HepG2 (cell line): ENCODE measurements around the gene SLU7. TPM values are rescaled to one million over a fixed set of nuclear protein-coding genes. Genes with fewer than 3 reads are reported as not detected.

Experiments
- ATAC-seq: fragments of 200-7000 bp; cut with Tn5 transposase; 3 replicates; pipeline ENCODE4 v1.9.1; 2020; ENCODE audit warnings: mild to moderate bottlenecking, moderate library complexity
- BruUV-seq: library from RNA; stranded (reverse); fragments of 400-500 nt; replicated peaks from 2 replicates; lab custom pipeline; 2021; lab: Mats Ljungman, UMichigan
- CTCF ChIA-PET: fragments of 300-600 bp; formaldehyde crosslinking; extraction: SDS; loops from one replicate; lab custom pipeline; 2021; ENCODE audit warnings: low total read pairs, inconsistent platforms, low intra/inter-chr PET ratio; lab: Yijun Ruan, JAX
- POLR2A ChIA-PET: fragments of 350-600 bp; sonication (Branson Sonifier 250); formaldehyde crosslinking; loops from one replicate; lab custom pipeline; 2020; ENCODE audit warnings: antibody characterized with exemption, inconsistent platforms; lab: Yijun Ruan, JAX
- DNase-seq: peaks from one replicate; pipeline ENCODE4 v3.0.0-alpha.2; 2015; ENCODE audit warnings: low spot score
- FAIRE-seq: peaks from 3 replicates; lab custom pipeline; 2011; peaks lifted over from hg19 to GRCh38; lab: Jason Lieb, UNC
- H2AFZ ChIP-seq: one replicate; pipeline ENCODE4 v1.6.1; 2011; ENCODE audit warnings: low read length, inconsistent platforms
- H3K27ac ChIP-seq: fragments of 300-600 bp; 3 replicates; pipeline ENCODE4 v1.8.0; 2011; ENCODE audit warnings: mixed run types, mild to moderate bottlenecking, mixed read lengths, low read length, inconsistent platforms; ENCODE audit not compliant: insufficient read depth; ENCODE audit errors: extremely low read length
- H3K27me3 ChIP-seq, 2 experiments: fragments of 200-600 bp in 1 of 2; 2 replicates in 1 of 2; 3 replicates in 1 of 2; pipeline versions ENCODE4 v1.6.0 to v1.8.0; 2011; ENCODE audit warnings: low read length in 2 of 2, mild to moderate bottlenecking in 2 of 2, moderate library complexity in 2 of 2, inconsistent platforms in 1 of 2; ENCODE audit not compliant: insufficient read depth in 2 of 2, control insufficient read depth in 1 of 2
- H3K36me3 ChIP-seq, 2 experiments: fragments of 200-600 bp in 1 of 2; replicated peaks in 1 of 2; 2 replicates in 1 of 2; 3 replicates in 1 of 2; pipeline versions ENCODE4 v1.5.1 to v1.8.0; 2011; ENCODE audit warnings: low read length in 2 of 2, inconsistent platforms in 1 of 2; ENCODE audit not compliant: insufficient read depth in 2 of 2, control insufficient read depth in 1 of 2
- H3K4me1 ChIP-seq: 2 replicates; pipeline ENCODE4 v1.5.1; 2012; ENCODE audit warnings: low read length, inconsistent platforms; ENCODE audit not compliant: insufficient read depth
- H3K4me2 ChIP-seq: 2 replicates; pipeline ENCODE4 v1.6.0; 2011; ENCODE audit warnings: low read depth, low read length, inconsistent platforms
- H3K4me3 ChIP-seq, 3 experiments: fragments of 200-600 bp in 1 of 3; sonication (generic), shearing (Covaris generic) in 1 of 3; replicated peaks in 1 of 3; 2 replicates each; pipeline ENCODE4 v1.5.1; 2011 to 2016; ENCODE audit warnings: low read length in 3 of 3, inconsistent platforms in 2 of 3, low read depth in 2 of 3, mild to moderate bottlenecking in 2 of 3, control low read depth in 1 of 3, mixed read lengths in 1 of 3; ENCODE audit not compliant: insufficient read depth in 1 of 3
- H3K79me2 ChIP-seq: one replicate; pipeline ENCODE4 v1.6.1; 2011; ENCODE audit warnings: low read length, inconsistent platforms; ENCODE audit not compliant: insufficient read depth
- H3K9ac ChIP-seq: 2 replicates; pipeline ENCODE4 v1.6.0; 2011; ENCODE audit warnings: mild to moderate bottlenecking, low read depth, low read length, inconsistent platforms; ENCODE audit not compliant: insufficient read depth
- H3K9me3 ChIP-seq: 2 replicates; pipeline ENCODE4 v1.5.1; 2012; ENCODE audit warnings: mild to moderate bottlenecking, low read length
- H4K20me1 ChIP-seq: 2 replicates; pipeline ENCODE4 v1.6.0; 2011; ENCODE audit warnings: inconsistent platforms, mild to moderate bottlenecking, low read length, moderate library complexity; ENCODE audit not compliant: insufficient read depth
- GMEB2 ChIP-seq: IDR thresholded peaks from 2 replicates; pipeline ENCODE4 v1.6.1; 2016; ENCODE audit warnings: missing biosample characterization, missing genetic modification reagents, low read depth
- HMG20B ChIP-seq: conservative IDR thresholded peaks from 2 replicates; pipeline ENCODE4 v1.6.1; 2016; ENCODE audit warnings: missing genetic modification reagents, missing compliant biosample characterization
- HNF4A ChIP-seq: sonication (generic); formaldehyde crosslinking; IDR thresholded peaks from 2 replicates; pipeline ENCODE4 v1.4.0; 2020; ENCODE audit warnings: missing genetic modification reagents
- MBD4 ChIP-seq: IDR thresholded peaks from 2 replicates; pipeline ENCODE4 v1.6.1; 2012; ENCODE audit warnings: low read length, inconsistent platforms, borderline replicate concordance
- MXD3 ChIP-seq: IDR thresholded peaks from 2 replicates; pipeline ENCODE4 v1.6.1; 2016; ENCODE audit warnings: mild to moderate bottlenecking, missing biosample characterization, missing genetic modification reagents
- PAF1 ChIP-seq: IDR thresholded peaks from 2 replicates; pipeline ENCODE4 v1.6.1; 2016; ENCODE audit warnings: missing genetic modification reagents, missing compliant biosample characterization
- PCBP1 ChIP-seq: fragments of 200-400 bp; formaldehyde crosslinking; IDR thresholded peaks from 2 replicates; pipeline ENCODE4 v1.6.1; 2017; ENCODE audit warnings: mild to moderate bottlenecking, low read depth, low read length, borderline replicate concordance
- SP1 ChIP-seq, 2 experiments: fragments of 450-650 bp in 1 of 2; sonication (generic) in 1 of 2; formaldehyde crosslinking in 1 of 2; IDR thresholded peaks; 2 replicates each; pipeline versions ENCODE4 v1.4.0 to v1.6.1; 2016 to 2020; ENCODE audit warnings: missing genetic modification reagents in 1 of 2
- ZBTB25 ChIP-seq: IDR thresholded peaks from 2 replicates; pipeline ENCODE4 v1.6.1; 2018; ENCODE audit warnings: missing genetic modification reagents
- ZBTB38 ChIP-seq: sonication (generic); formaldehyde crosslinking; IDR thresholded peaks from 2 replicates; pipeline ENCODE4 v1.5.1; 2020; ENCODE audit warnings: mild to moderate bottlenecking, missing genetic modification reagents
- ZFP82 ChIP-seq: sonication (generic); formaldehyde crosslinking; IDR thresholded peaks from 2 replicates; pipeline ENCODE4 v1.5.1; 2020; ENCODE audit warnings: mild to moderate bottlenecking, missing genetic modification reagents, borderline replicate concordance
- ZNF33A ChIP-seq: sonication (generic); formaldehyde crosslinking; IDR thresholded peaks from 2 replicates; pipeline ENCODE4 v1.5.1; 2020; ENCODE audit warnings: missing genetic modification reagents, mild to moderate bottlenecking, moderate library complexity, borderline replicate concordance
- ZNF343 ChIP-seq: sonication (generic); formaldehyde crosslinking; IDR thresholded peaks from 2 replicates; pipeline ENCODE4 v1.4.0; 2020; ENCODE audit warnings: mild to moderate bottlenecking, missing genetic modification reagents
- ZNF737 ChIP-seq: sonication (generic); formaldehyde crosslinking; IDR thresholded peaks from 2 replicates; pipeline ENCODE4 v1.5.0; 2020; ENCODE audit warnings: missing genetic modification reagents, mild to moderate bottlenecking, borderline replicate concordance
- ZNF790 ChIP-seq: sonication (generic); formaldehyde crosslinking; IDR thresholded peaks from 2 replicates; pipeline ENCODE4 v1.8.0; 2022; ENCODE audit warnings: missing genetic modification reagents, mild to moderate bottlenecking, borderline replicate concordance
- in situ Hi-C: cut with HindIII; loops from 2 replicates; pipeline ENCODE4 v1.10.0; 2017; ENCODE audit warnings: low pct_unique_long_range_greater_than_20kb; ENCODE audit not compliant: extremely low pct_ligation_motif_present
- intact Hi-C: fragments of 100-400 bp; cut with micrococcal nuclease; formaldehyde crosslinking; loops from one replicate; pipeline ENCODE4 v1.10.0; 2022; ENCODE audit not compliant: unreplicated experiment
- polyA plus RNA-seq, 8 experiments: library from polyadenylated mRNA; depleted of rRNA in 3 of 8; stranded (reverse) in 7 of 8; unstranded in 1 of 8; fragments of >200 nt; fragmentation: Illumina TruSeq in 4 of 8; extraction: Trizol in 4 of 8; gene quantifications; 2 replicates each; pipeline versions ENCODE4 v1.2.1 to v1.2.3, GENCODE V29; 2011 to 2016; ENCODE audit warnings: low read depth in 4 of 8, missing spikeins in 1 of 8, mixed read lengths in 1 of 8; ENCODE audit not compliant: insufficient read depth in 1 of 8
- total RNA-seq, 5 experiments: library from RNA; depleted of rRNA; stranded (reverse); fragments of >200 nt; fragmentation: Illumina TruSeq; extraction: Trizol; gene quantifications; 2 replicates each; pipeline ENCODE4 v1.2.3, GENCODE V29; 2016; ENCODE audit warnings: low read depth in 1 of 5
- TF ChIP-seq, protein P1 (sequence below): IDR thresholded peaks from 2 replicates; pipeline ENCODE4 v1.6.1; 2016; ENCODE audit warnings: missing genetic modification reagents, missing compliant biosample characterization

SLU7 gene
- total and polyA plus RNA-seq, 2 of the 13 experiments (the other 11 are each of a cell fraction or from before 2014, with no cell fraction given): 24.0 to 39.2 TPM

DNA sequence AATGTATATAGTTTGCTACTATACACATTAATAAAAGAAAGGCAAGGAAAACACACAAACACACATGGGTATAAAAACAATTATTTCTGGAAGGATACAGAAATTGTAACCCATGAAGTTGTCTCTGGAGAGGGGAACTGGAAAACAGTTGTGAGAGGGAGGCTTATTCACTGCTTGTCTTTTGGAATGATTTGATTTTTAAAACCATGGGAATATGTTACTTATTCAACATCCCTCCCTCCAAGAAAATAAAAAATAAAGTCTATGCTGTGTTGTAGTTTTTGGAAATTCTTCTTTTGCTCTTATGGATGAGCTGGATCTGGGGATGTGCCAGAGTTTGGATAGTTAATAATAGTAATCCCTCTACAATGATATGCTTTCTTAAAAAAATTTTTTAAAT, 42.5 kb downstream of the SLU7 start:
- in situ Hi-C loops: no loop called here
- H3K9ac ChIP-seq: no peak overlapping the region
- no TSS peak for BruUV-seq
- H2AFZ ChIP-seq: no peak overlapping the region
- CTCF ChIA-PET: no interaction called here
- ATAC-seq: no peak
- H3K36me3 ChIP-seq: no peaks in the 10 kb centered on the region
- TF ChIP-seq HNF4A (CRISPR knock-in tag) (no peak), HMG20B (CRISPR knock-in tag) (no peak), ZNF790 (CRISPR knock-in tag) (no peak), ZNF33A (CRISPR knock-in tag) (no peak), GMEB2 (CRISPR knock-in tag) (no peak), ZNF737 (CRISPR knock-in tag) (no peak), ZFP82 (CRISPR knock-in tag) (no peak), MBD4 (no peak), PCBP1 (no peak), ZNF343 (no peak), PAF1 (CRISPR knock-in tag) (no peak), MXD3 (CRISPR knock-in tag) (no peak), SP1 (IDR thresholded peaks at IDR 0.05) (no peak), SP1 (CRISPR knock-in tag; IDR thresholded peaks at IDR 0.05) (no peak), ZBTB25 (CRISPR knock-in tag) (no peak), ZBTB38 (CRISPR knock-in tag) (no peak)
- TF ChIP-seq, protein P1, sequence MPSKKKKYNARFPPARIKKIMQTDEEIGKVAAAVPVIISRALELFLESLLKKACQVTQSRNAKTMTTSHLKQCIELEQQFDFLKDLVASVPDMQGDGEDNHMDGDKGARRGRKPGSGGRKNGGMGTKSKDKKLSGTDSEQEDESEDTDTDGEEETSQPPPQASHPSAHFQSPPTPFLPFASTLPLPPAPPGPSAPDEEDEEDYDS (CRISPR knock-in tag): no peak
- TF ChIP-seq, all 625 proteins: peak for 0
- DNase-seq (no peak), FAIRE-seq (no peak)
- intact Hi-C loops: no loop called here
- H3K79me2 ChIP-seq: no peaks in the 10 kb centered on the region
- H3K4me2 ChIP-seq: no peak overlapping the region
- H3K4me3 ChIP-seq: no peak overlapping the region
- H3K9me3 ChIP-seq: no peaks in the 10 kb centered on the region
- H3K27ac ChIP-seq: no peak overlapping the region
- no peaks in the 10 kb centered on the region for H4K20me1 ChIP-seq
- H3K27me3 ChIP-seq: peaks cover 0 to 9% of the 10 kb centered on the region in 2 experiments; a peak in 1 of 5 replicates
- POLR2A ChIA-PET: no interaction called here
- no peaks in the 10 kb centered on the region for H3K4me1 ChIP-seq
